Hepatocyte (in vitro differentiated cells): ENCODE data around the gene DPYD. TPM values are rescaled to one million over a fixed set of nuclear protein-coding genes. Genes with fewer than 3 reads are reported as not detected.

ENCODE experiments used
- DNase-seq: peaks from one replicate; pipeline ENCODE4 v3.0.0-alpha.2; 2016; ENCODE audit warnings: low spot score
- H2AFZ ChIP-seq: fragments of 200-600 bp; sonication (generic); 2 replicates; pipeline ENCODE4 v1.6.0; 2016; ENCODE audit warnings: antibody characterized with exemption, mild to moderate bottlenecking
- H3K27ac ChIP-seq: fragments of 200-600 bp; sonication (generic); 2 replicates; pipeline ENCODE4 v1.5.1; 2016; ENCODE audit warnings: mild to moderate bottlenecking
- H3K27me3 ChIP-seq: fragments of 200-600 bp; sonication (generic); 2 replicates; pipeline ENCODE4 v1.6.1; 2016
- H3K36me3 ChIP-seq: fragments of 200-600 bp; sonication (generic); replicated peaks from 2 replicates; pipeline ENCODE4 v1.5.1; 2016; ENCODE audit warnings: low read depth; ENCODE audit not compliant: insufficient read depth
- H3K4me1 ChIP-seq: fragments of 200-600 bp; sonication (generic); 2 replicates; pipeline ENCODE4 v1.5.1; 2016; ENCODE audit warnings: mild to moderate bottlenecking, moderate library complexity; ENCODE audit not compliant: insufficient read depth
- H3K4me2 ChIP-seq: fragments of 200-600 bp; sonication (generic); 2 replicates; pipeline ENCODE4 v1.6.0; 2016
- H3K4me3 ChIP-seq: fragments of 200-600 bp; sonication (generic); 2 replicates; pipeline ENCODE4 v1.5.1; 2016; ENCODE audit warnings: mild to moderate bottlenecking
- H3K79me2 ChIP-seq: fragments of 200-600 bp; sonication (generic); 2 replicates; pipeline ENCODE4 v1.6.0; 2017; ENCODE audit warnings: mild to moderate bottlenecking
- H3K9me2 ChIP-seq: fragments of 200-600 bp; sonication (generic); replicated peaks from 2 replicates; pipeline ENCODE4 v1.6.0; 2017; ENCODE audit warnings: mild to moderate bottlenecking; ENCODE audit not compliant: insufficient read depth
- H3K9me3 ChIP-seq: fragments of 200-600 bp; sonication (generic); 2 replicates; pipeline ENCODE4 v1.5.1; 2016; ENCODE audit warnings: low read depth, mild to moderate bottlenecking
- H4K20me1 ChIP-seq: fragments of 200-600 bp; sonication (generic); 2 replicates; pipeline ENCODE4 v1.6.0; 2016; ENCODE audit warnings: mild to moderate bottlenecking; ENCODE audit not compliant: insufficient read depth, poor library complexity, severe bottlenecking
- CTCF ChIP-seq: fragments of 200-600 bp; sonication (generic); IDR thresholded peaks from 2 replicates; pipeline ENCODE4 v1.5.1; 2016; ENCODE audit warnings: antibody characterized with exemption, mild to moderate bottlenecking; ENCODE audit not compliant: poor library complexity
- EZH2 ChIP-seq: fragments of 200-600 bp; sonication (generic); IDR thresholded peaks from 2 replicates; pipeline ENCODE4 v1.6.1; 2016; ENCODE audit warnings: antibody characterized with exemption, mild to moderate bottlenecking, borderline replicate concordance
- EZH2phosphoT487 ChIP-seq: fragments of 200-600 bp; sonication (generic); IDR thresholded peaks from one replicate; pipeline ENCODE4 v1.6.1; 2018; ENCODE audit warnings: antibody characterized with exemption, mild to moderate bottlenecking, low read depth, moderate library complexity; ENCODE audit not compliant: unreplicated experiment, severe bottlenecking
- WGBS: methylation state at CpG from one replicate; pipeline ENCODE4 v1.1.6; 2016; ENCODE audit warnings: low lambda C conversion rate; ENCODE audit errors: missing lambda C conversion rate; 5-methylcytosine and 5-hydroxymethylcytosine counted together
- polyA plus RNA-seq: library from polyadenylated mRNA; unstranded; fragments of >200 nt; fragmentation: Nextera tagmentation; extraction: Ambion mirVana; gene quantifications from 2 replicates; pipeline ENCODE4 v1.2.1, GENCODE V29; 2016
- total RNA-seq: library from RNA; depleted of rRNA; stranded (reverse); fragments of >200 nt; gene quantifications from 2 replicates; pipeline ENCODE4 v1.2.3, GENCODE V29; 2014

DPYD gene
- total and polyA plus RNA-seq, 2 experiments from 2014 or later: 7.5 to 21.8 TPM

GRCh38 chr1:97093741-97094140 is 827.1 kb downstream of the DPYD start:
- Histone ChIP-seq H3K27ac (no peak overlapping the region), H4K20me1 (no peaks in the 10 kb centered on the region), H3K9me3 (no peaks in the 10 kb centered on the region), H3K4me2 (no peak overlapping the region), H3K36me3 (no peaks in the 10 kb centered on the region), H3K4me1 (peaks cover 9% of the 10 kb centered on the region), H2AFZ (no peak overlapping the region), H3K27me3 (no peaks in the 10 kb centered on the region), H3K4me3 (no peak overlapping the region), H3K79me2 (no peaks in the 10 kb centered on the region), H3K9me2 (no peaks in the 10 kb centered on the region)
- no peak for DNase-seq
- WGBS: 40% methylated on average over 3 of the region's 3 CpGs
- no peak for TF ChIP-seq EZH2
- no peak for TF ChIP-seq CTCF

GRCh38 chr1:97092824-97093223 is 828.0 kb downstream of the DPYD start:
- no peaks in the 10 kb centered on the region for H3K36me3 ChIP-seq
- H3K27ac ChIP-seq: no peak overlapping the region
- no peaks in the 10 kb centered on the region for H3K27me3 ChIP-seq
- H3K79me2 ChIP-seq: no peaks in the 10 kb centered on the region
- H3K9me2 ChIP-seq: no peaks in the 10 kb centered on the region
- H3K9me3 ChIP-seq: no peaks in the 10 kb centered on the region
- peaks cover 9% of the 10 kb centered on the region for H3K4me1 ChIP-seq
- TF ChIP-seq EZH2 (no peak), CTCF (no peak), EZH2phosphoT487 (no peak)
- H3K4me3 ChIP-seq: no peak overlapping the region
- no peak for DNase-seq
- no peaks in the 10 kb centered on the region for H4K20me1 ChIP-seq
- H2AFZ ChIP-seq: no peak overlapping the region
- no peak overlapping the region for H3K4me2 ChIP-seq

GRCh38 chr1:97091679-97092078 is 829.2 kb downstream of the DPYD start:
- Histone ChIP-seq H3K4me1 (peaks cover 9% of the 10 kb centered on the region), H3K4me3 (no peak overlapping the region), H3K9me2 (no peaks in the 10 kb centered on the region), H3K79me2 (no peaks in the 10 kb centered on the region), H3K36me3 (no peaks in the 10 kb centered on the region), H3K4me2 (no peak overlapping the region), H3K9me3 (no peaks in the 10 kb centered on the region), H2AFZ (no peak overlapping the region), H3K27ac (no peak overlapping the region), H3K27me3 (no peaks in the 10 kb centered on the region), H4K20me1 (no peaks in the 10 kb centered on the region)
- no peak for TF ChIP-seq CTCF
- TF ChIP-seq EZH2phosphoT487: no peak
- no peak for TF ChIP-seq EZH2
- no peak for DNase-seq

- H3K4me3 ChIP-seq: no peak overlapping the region
- H3K4me1 ChIP-seq: peaks cover 9% of the 10 kb centered on the region
- peak overlapping the region; percentile 17 for H3K4me2 ChIP-seq
- H3K9me3 ChIP-seq: no peaks in the 10 kb centered on the region
- no peak for TF ChIP-seq EZH2phosphoT487
- no peak for TF ChIP-seq CTCF
- no peak for TF ChIP-seq EZH2
- no peak for DNase-seq
- H3K79me2 ChIP-seq: no peaks in the 10 kb centered on the region
- no peak overlapping the region for H2AFZ ChIP-seq
- no peaks in the 10 kb centered on the region for H3K9me2 ChIP-seq
- H3K27me3 ChIP-seq: no peaks in the 10 kb centered on the region
- no peak overlapping the region for H3K27ac ChIP-seq
- 80% methylated on average over 3 of the region's 3 CpGs for WGBS
- no peaks in the 10 kb centered on the region for H3K36me3 ChIP-seq
- no peaks in the 10 kb centered on the region for H4K20me1 ChIP-seq
These were observed 829.6 kb downstream of the DPYD start for GRCh38 chr1:97091263-97091662.
